ENCODE measurements around the gene B3GAT1. TPM values are rescaled to one million over a fixed set of nuclear protein-coding genes. Genes with fewer than 3 reads are reported as not detected.

B3GAT1 gene
- total RNA-seq, 1 donor from 2014 or later = 1.9 TPM

GRCh38 chr11:134367781-134368180 lies 44.3 kb downstream of the B3GAT1 start:
- Histone ChIP-seq H3K9me3 (ENCODE audit: insufficient read depth, low read depth, low read length) (no peaks in the 10 kb centered on the region), H3K4me3 (ENCODE audit: insufficient read depth, low read depth, low read length) (no peak overlapping the region), H2AFZ (ENCODE audit: low read depth, low read length) (no peak overlapping the region), H3K27me3 (ENCODE audit: insufficient read depth, low read length) (no peaks in the 10 kb centered on the region), H3K4me1 (ENCODE audit: insufficient read depth, low read length) (no peaks in the 10 kb centered on the region), H3K79me2 (ENCODE audit: insufficient read depth, low read length) (no peaks in the 10 kb centered on the region), H3K4me2 (ENCODE audit: low read length) (no peak overlapping the region), H3K27ac (ENCODE audit: low read depth, low read length) (no peak overlapping the region), H3K9ac (ENCODE audit: low read length) (no peak overlapping the region), H4K20me1 (ENCODE audit: insufficient read depth, low read length) (no peaks in the 10 kb centered on the region), H3K36me3 (ENCODE audit: insufficient read depth, low read length) (no peaks in the 10 kb centered on the region)
- no peak for FAIRE-seq
- Mint-ChIP-seq H3K27me3 (ENCODE audit: low read depth, unreplicated experiment) (peaks cover 45% of the 10 kb centered on the region), H3K27ac (ENCODE audit: unreplicated experiment) (no peak overlapping the region), H3K36me3 (ENCODE audit: low read depth, unreplicated experiment) (no peaks in the 10 kb centered on the region), H3K9me3 (ENCODE audit: unreplicated experiment) (no peaks in the 10 kb centered on the region), H3K4me3 (ENCODE audit: unreplicated experiment) (no peak overlapping the region), H3K4me1 (ENCODE audit: low read depth, unreplicated experiment) (no peaks in the 10 kb centered on the region)
- TF ChIP-seq EZH2 (IDR thresholded peaks at IDR 0.05; ENCODE audit: insufficient read depth, low read length) (no peak), CTCF (IDR thresholded peaks at IDR 0.05; ENCODE audit: insufficient read depth, low read depth, low read length) (no peak)
- DNase-seq (ENCODE audit: low read depth) = no peak

DNA sequence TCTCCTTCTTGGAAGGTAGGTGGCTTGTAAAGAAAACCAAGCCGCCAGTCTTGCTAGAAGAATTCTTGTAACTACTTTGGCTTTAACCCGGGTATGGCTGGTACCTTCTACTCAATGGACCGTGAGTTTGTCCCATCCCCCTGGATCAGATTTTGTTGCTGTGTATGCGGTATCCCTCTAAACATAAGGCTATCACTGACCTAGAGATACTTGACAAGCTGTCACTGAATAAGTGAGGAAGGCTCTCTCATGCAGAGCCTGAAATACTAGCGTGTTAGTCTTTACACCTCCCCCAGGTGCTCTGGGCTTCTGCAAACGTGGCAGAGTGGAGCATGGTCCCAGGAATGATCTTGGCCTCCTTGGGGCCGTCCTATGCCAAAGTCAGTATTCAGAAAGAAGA lies 45.8 kb downstream of the B3GAT1 start:
- TF ChIP-seq EZH2 (IDR thresholded peaks at IDR 0.05; ENCODE audit: insufficient read depth, low read length) (no peak), CTCF (IDR thresholded peaks at IDR 0.05; ENCODE audit: insufficient read depth, low read depth, low read length) (no peak)
- Histone ChIP-seq H3K27me3 (ENCODE audit: insufficient read depth, low read length) (no peaks in the 10 kb centered on the region), H3K4me2 (ENCODE audit: low read length) (no peak overlapping the region), H3K79me2 (ENCODE audit: insufficient read depth, low read length) (no peaks in the 10 kb centered on the region), H3K36me3 (ENCODE audit: insufficient read depth, low read length) (no peaks in the 10 kb centered on the region), H3K9me3 (ENCODE audit: insufficient read depth, low read depth, low read length) (no peaks in the 10 kb centered on the region), H4K20me1 (ENCODE audit: insufficient read depth, low read length) (no peaks in the 10 kb centered on the region), H3K9ac (ENCODE audit: low read length) (no peak overlapping the region), H2AFZ (ENCODE audit: low read depth, low read length) (no peak overlapping the region), H3K4me1 (ENCODE audit: insufficient read depth, low read length) (no peaks in the 10 kb centered on the region), H3K27ac (ENCODE audit: low read depth, low read length) (no peak overlapping the region), H3K4me3 (ENCODE audit: insufficient read depth, low read depth, low read length) (no peak overlapping the region)
- Mint-ChIP-seq H3K36me3 (ENCODE audit: low read depth, unreplicated experiment) (no peaks in the 10 kb centered on the region), H3K27ac (ENCODE audit: unreplicated experiment) (no peak overlapping the region), H3K4me1 (ENCODE audit: low read depth, unreplicated experiment) (no peaks in the 10 kb centered on the region), H3K9me3 (ENCODE audit: unreplicated experiment) (no peaks in the 10 kb centered on the region), H3K4me3 (ENCODE audit: unreplicated experiment) (no peak overlapping the region), H3K27me3 (ENCODE audit: low read depth, unreplicated experiment) (peaks cover 53% of the 10 kb centered on the region)
- no peak for DNase-seq (ENCODE audit: low read depth)
- no peak for FAIRE-seq

DNA sequence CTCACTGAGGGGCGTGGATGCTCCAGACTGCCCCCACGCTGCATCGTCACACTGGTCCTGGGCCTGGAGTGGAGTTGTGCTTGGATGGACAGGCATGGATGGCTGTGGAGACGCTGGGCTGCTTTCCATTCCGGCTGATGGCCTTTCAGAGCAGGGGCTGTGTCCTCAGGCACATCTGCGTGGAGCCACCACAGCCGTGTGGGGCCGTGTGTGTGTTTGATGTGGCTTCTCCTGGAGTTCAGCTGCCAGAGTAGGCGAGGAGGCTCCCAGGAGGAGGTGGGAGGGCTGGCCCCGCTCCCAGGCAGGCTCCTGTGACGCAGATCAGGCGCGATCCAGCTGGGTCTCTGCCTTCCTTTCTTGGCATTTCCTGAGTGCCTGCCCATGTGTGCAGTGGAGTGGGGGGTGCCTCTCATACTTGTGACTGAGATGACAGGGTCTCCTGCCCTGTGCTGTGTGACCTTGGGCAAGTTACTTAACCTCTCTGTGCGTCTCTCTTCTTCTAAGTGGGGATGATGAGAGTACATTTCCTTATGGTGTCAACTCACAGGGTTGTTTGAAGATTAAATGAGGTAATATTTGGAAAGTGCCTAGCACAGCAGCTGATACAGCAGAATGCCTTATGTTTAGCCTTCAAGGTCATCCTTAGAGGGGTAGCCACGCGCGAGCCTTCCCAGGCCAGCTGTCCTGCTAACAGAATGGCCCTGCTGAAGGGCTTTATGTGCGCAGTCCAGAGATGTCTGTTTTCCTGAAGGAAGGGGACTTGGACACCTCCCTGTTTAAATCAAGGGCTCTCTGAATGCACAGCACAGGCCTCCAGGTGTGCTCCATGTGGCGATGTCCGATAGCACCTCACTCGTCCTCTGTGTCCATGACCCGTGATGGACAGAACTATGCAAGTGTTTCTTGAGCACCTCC lies 46.8 kb downstream of the B3GAT1 start:
- H3K27ac ChIP-seq (ENCODE audit: low read depth, low read length) = no peak overlapping the region
- FAIRE-seq = no peak
- no peak for DNase-seq (ENCODE audit: low read depth)
- no peak overlapping the region for H3K4me3 Mint-ChIP-seq (ENCODE audit: unreplicated experiment)
- H3K36me3 Mint-ChIP-seq (ENCODE audit: low read depth, unreplicated experiment) = no peaks in the 10 kb centered on the region
- H3K9me3 ChIP-seq (ENCODE audit: insufficient read depth, low read depth, low read length) = no peaks in the 10 kb centered on the region
- H3K79me2 ChIP-seq (ENCODE audit: insufficient read depth, low read length) = no peaks in the 10 kb centered on the region
- no peak overlapping the region for H2AFZ ChIP-seq (ENCODE audit: low read depth, low read length)
- no peak for TF ChIP-seq EZH2 (IDR thresholded peaks at IDR 0.05; ENCODE audit: insufficient read depth, low read length)
- no peak for TF ChIP-seq CTCF (IDR thresholded peaks at IDR 0.05; ENCODE audit: insufficient read depth, low read depth, low read length)
- no peak overlapping the region for H3K27ac Mint-ChIP-seq (ENCODE audit: unreplicated experiment)
- H3K36me3 ChIP-seq (ENCODE audit: insufficient read depth, low read length) = no peaks in the 10 kb centered on the region
- H3K9ac ChIP-seq (ENCODE audit: low read length) = no peak overlapping the region
- H3K4me3 ChIP-seq (ENCODE audit: insufficient read depth, low read depth, low read length) = no peak overlapping the region
- no peaks in the 10 kb centered on the region for H3K9me3 Mint-ChIP-seq (ENCODE audit: unreplicated experiment)
- H3K4me1 ChIP-seq (ENCODE audit: insufficient read depth, low read length) = no peaks in the 10 kb centered on the region
- H3K4me1 Mint-ChIP-seq (ENCODE audit: low read depth, unreplicated experiment) = no peaks in the 10 kb centered on the region
- H3K4me2 ChIP-seq (ENCODE audit: low read length) = no peak overlapping the region
- H3K27me3 ChIP-seq (ENCODE audit: insufficient read depth, low read length) = no peaks in the 10 kb centered on the region
- H3K27me3 Mint-ChIP-seq (ENCODE audit: low read depth, unreplicated experiment) = peaks cover 49% of the 10 kb centered on the region
- no peaks in the 10 kb centered on the region for H4K20me1 ChIP-seq (ENCODE audit: insufficient read depth, low read length)
